ENCODE results near the gene SPRED2. TPM values are rescaled to one million over a fixed set of nuclear protein-coding genes. Genes with fewer than 3 reads are reported as not detected.

SPRED2 gene
- polyA plus RNA-seq, 2 of the 4 experiments (the other 2 are of a cell fraction), result 20.6 to 29.3 TPM

DNA sequence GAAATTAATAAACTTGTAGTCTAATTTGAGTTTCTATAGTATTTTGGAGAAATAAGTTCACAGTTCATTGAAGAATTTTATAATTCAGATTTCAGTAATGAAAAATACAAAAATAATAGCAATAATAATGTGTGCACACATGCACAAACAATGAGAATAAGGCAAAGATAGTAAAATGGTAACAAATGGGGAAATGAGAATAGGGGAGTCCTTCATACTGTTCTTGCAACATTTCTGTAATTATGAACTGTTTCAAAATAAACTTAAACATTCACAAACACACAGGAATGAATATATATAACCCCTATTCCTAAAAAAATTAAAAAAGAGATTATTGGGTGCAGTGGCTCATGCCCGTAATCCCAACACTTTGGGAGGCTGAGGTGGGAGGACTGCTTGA lies 63.9 kb downstream of the SPRED2 start (continued):
- TF ChIP-seq ZNF302 (CRISPR knock-in tag; IDR thresholded peaks at IDR 0.05) (no peak), MYC (IDR thresholded peaks at IDR 0.05; ENCODE audit: borderline replicate concordance, low read length) (no peak), NFE2L2 (conservative IDR thresholded peaks at IDR 0.05; ENCODE audit: low read length) (no peak)

DNA sequence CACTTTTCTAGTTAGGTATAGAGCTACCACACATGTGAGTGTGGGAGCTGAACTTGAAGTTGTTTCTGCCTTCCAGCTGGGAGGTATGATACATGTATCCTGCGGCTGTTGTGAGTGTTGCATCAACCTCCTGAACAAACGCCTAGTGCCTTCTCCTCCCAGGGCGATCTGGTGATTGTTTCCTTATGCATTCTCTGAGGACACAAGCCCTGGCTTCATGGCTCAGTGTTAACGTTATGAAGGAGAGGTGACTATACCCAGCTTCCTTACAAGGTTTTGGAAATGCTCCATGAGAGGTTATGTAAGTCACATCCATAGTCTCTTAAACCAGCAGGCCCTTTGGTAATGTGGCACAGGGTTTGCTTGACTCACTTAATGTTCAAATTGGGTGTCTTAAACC lies 64.9 kb downstream of the SPRED2 start:
- FAIRE-seq, result peak; percentile 65
- ATAC-seq, result peak; percentile 84 to 86
- Histone ChIP-seq H3K27ac (peak overlapping the region; percentile 16 to 73), H3K4me3 (no peak overlapping the region), H3K4me2 (peak overlapping the region; percentile 92), H3K9me3 (no peaks in the 10 kb centered on the region), H3K4me1 (peaks cover 70% of the 10 kb centered on the region)
- 1% methylated on average over 4 of the region's 4 CpGs for WGBS (ENCODE audit: missing lambda C conversion rate)
- DNase-seq (ENCODE audit: low read depth in 1 of 2, low spot score in 1 of 2), result peak; percentile 69 to 88
- ChIA-PET POLR2A (interaction anchor here (0.5 to 2.8 kb wide), 9 partner anchors 8 to 1212 kb away, joined by 3 to 18 read pairs (median 5); partner anchors contain the start of gene SPRED2), CTCF (interaction anchor here (0.8 to 3.1 kb wide), 7 partner anchors 10 to 68 kb away, joined by 3 to 14 read pairs (median 5); no protein-coding TSS in a partner anchor)
- TF ChIP-seq NPAS2 (CRISPR knock-in tag; IDR thresholded peaks at IDR 0.05; ENCODE audit: borderline replicate concordance) (no peak), EHMT2 (IDR thresholded peaks at IDR 0.05; ENCODE audit: low read depth) (no peak), JUNB (IDR thresholded peaks at IDR 0.05) (peak; percentile 81), JUN (IDR thresholded peaks at IDR 0.05) (peak in 1 of 2 experiments; percentile 61; a peak in 2 of 5 replicates), KDM5A (IDR thresholded peaks at IDR 0.05) (no peak), FOSL2 (IDR thresholded peaks at IDR 0.05) (peak; percentile 69; the same call in 1 of the 2 replicates), FOSL2 (CRISPR knock-in tag; IDR thresholded peaks at IDR 0.05) (peak; percentile 77), GATA3 (IDR thresholded peaks at IDR 0.05; ENCODE audit: borderline replicate concordance) (peak; percentile 65; the same call in 1 of the 2 replicates), ZC3H11A (IDR thresholded peaks at IDR 0.05) (no peak), HDAC2 (IDR thresholded peaks at IDR 0.05) (no peak), EP300 (IDR thresholded peaks at IDR 0.05) (peak; percentile 28 to 52; a peak in 2 of 5 replicates), RAD21 (conservative IDR thresholded peaks at IDR 0.05 in 1 of 2, IDR thresholded peaks at IDR 0.05 in 1 of 2) (peak; percentile 9 to 35; a peak in 1 of 5 replicates), CEBPB (IDR thresholded peaks at IDR 0.05) (peak; percentile 81 to 89), POLR2AphosphoS2 (conservative IDR thresholded peaks at IDR 0.05; ENCODE audit: low read length) (no peak), SMC3 (IDR thresholded peaks at IDR 0.05) (peak; percentile 33; the same call in 1 of the 3 replicates)
- TF ChIP-seq, protein P1, sequence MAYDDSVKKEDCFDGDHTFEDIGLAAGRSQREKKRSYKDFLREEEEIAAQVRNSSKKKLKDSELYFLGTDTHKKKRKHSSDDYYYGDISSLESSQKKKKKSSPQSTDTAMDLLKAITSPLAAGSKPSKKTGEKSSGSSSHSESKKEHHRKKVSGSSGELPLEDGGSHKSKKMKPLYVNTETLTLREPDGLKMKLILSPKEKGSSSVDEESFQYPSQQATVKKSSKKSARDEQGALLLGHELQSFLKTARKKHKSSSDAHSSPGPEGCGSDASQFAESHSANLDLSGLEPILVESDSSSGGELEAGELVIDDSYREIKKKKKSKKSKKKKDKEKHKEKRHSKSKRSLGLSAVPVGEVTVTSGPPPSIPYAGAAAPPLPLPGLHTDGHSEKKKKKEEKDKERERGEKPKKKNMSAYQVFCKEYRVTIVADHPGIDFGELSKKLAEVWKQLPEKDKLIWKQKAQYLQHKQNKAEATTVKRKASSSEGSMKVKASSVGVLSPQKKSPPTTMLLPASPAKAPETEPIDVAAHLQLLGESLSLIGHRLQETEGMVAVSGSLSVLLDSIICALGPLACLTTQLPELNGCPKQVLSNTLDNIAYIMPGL (CRISPR knock-in tag; IDR thresholded peaks at IDR 0.05; ENCODE audit: borderline replicate concordance), result no peak
- TF ChIP-seq, protein P2, sequence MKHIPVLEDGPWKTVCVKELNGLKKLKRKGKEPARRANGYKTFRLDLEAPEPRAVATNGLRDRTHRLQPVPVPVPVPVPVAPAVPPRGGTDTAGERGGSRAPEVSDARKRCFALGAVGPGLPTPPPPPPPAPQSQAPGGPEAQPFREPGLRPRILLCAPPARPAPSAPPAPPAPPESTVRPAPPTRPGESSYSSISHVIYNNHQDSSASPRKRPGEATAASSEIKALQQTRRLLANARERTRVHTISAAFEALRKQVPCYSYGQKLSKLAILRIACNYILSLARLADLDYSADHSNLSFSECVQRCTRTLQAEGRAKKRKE (CRISPR knock-in tag; IDR thresholded peaks at IDR 0.05; ENCODE audit: low read depth), result no peak
- TF ChIP-seq, protein P3, sequence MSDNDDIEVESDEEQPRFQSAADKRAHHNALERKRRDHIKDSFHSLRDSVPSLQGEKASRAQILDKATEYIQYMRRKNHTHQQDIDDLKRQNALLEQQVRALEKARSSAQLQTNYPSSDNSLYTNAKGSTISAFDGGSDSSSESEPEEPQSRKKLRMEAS (IDR thresholded peaks at IDR 0.05), result 0 out of 2 replicates have a peak, but pooled peaks have one; percentile 43
- TF ChIP-seq, protein P4, sequence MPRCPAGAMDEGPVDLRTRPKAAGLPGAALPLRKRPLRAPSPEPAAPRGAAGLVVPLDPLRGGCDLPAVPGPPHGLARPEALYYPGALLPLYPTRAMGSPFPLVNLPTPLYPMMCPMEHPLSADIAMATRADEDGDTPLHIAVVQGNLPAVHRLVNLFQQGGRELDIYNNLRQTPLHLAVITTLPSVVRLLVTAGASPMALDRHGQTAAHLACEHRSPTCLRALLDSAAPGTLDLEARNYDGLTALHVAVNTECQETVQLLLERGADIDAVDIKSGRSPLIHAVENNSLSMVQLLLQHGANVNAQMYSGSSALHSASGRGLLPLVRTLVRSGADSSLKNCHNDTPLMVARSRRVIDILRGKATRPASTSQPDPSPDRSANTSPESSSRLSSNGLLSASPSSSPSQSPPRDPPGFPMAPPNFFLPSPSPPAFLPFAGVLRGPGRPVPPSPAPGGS (IDR thresholded peaks at IDR 0.05), result peak; percentile 52; the same call in 1 of the 3 replicates
